Panc1 (cell line): Measurements from ENCODE around the gene CPS1. TPM values are rescaled to one million over a fixed set of nuclear protein-coding genes. Genes with fewer than 3 reads are reported as not detected.

Experiments used
- ATAC-seq: fragments of 200-7000 bp; cut with Tn5 transposase; 2 replicates; pipeline ENCODE4 v1.9.1; 2020; ENCODE audit warnings: mild to moderate bottlenecking, moderate library complexity
- BruUV-seq: library from RNA; stranded (reverse); fragments of 400-500 nt; replicated peaks from 2 replicates; lab custom pipeline; 2021; lab: Mats Ljungman, UMichigan
- CTCF ChIA-PET: fragments of 300-600 bp; sonication (Branson Sonifier 250); formaldehyde crosslinking; loops from one replicate; lab custom pipeline; 2022; ENCODE audit warnings: antibody characterized with exemption; lab: Charles Lee
- POLR2A ChIA-PET: fragments of 300-600 bp; sonication (Branson Sonifier 250); formaldehyde crosslinking; loops from one replicate; lab custom pipeline; 2022; ENCODE audit warnings: antibody characterized with exemption; lab: Charles Lee
- DNase-seq: peaks from one replicate; pipeline ENCODE4 v3.0.0-alpha.2; 2010; ENCODE audit warnings: low read depth, low spot score
- H3K27ac ChIP-seq: 2 replicates; pipeline ENCODE4 v1.5.1; 2011; ENCODE audit warnings: mild to moderate bottlenecking, low read length, inconsistent platforms
- H3K27me3 ChIP-seq: fragments of 200-500 bp; sonication (Bioruptor generic); 2 replicates; pipeline ENCODE4 v1.6.0; 2014; ENCODE audit warnings: low read length, inconsistent platforms; ENCODE audit not compliant: control insufficient read depth, insufficient read depth
- H3K36me3 ChIP-seq: fragments of 200-500 bp; sonication (Bioruptor generic); 2 replicates; pipeline ENCODE4 v1.5.1; 2014; ENCODE audit warnings: inconsistent platforms, mild to moderate bottlenecking, low read length, moderate library complexity; ENCODE audit not compliant: control insufficient read depth, insufficient read depth
- H3K4me1 ChIP-seq: 2 replicates; pipeline ENCODE4 v1.5.1; 2011; ENCODE audit warnings: inconsistent platforms, mild to moderate bottlenecking, low read length, moderate library complexity; ENCODE audit not compliant: control insufficient read depth, insufficient read depth
- H3K4me3 ChIP-seq, 2 experiments: 2 replicates each; pipeline ENCODE4 v1.5.1; 2011 to 2012; ENCODE audit warnings: low read depth in 2 of 2, low read length in 2 of 2, mild to moderate bottlenecking in 2 of 2, inconsistent platforms in 1 of 2, moderate library complexity in 1 of 2
- H3K9me3 ChIP-seq: fragments of 200-500 bp; sonication (Bioruptor generic); 2 replicates; pipeline ENCODE4 v1.5.1; 2014; ENCODE audit warnings: low read depth, mild to moderate bottlenecking, inconsistent platforms, low read length, moderate library complexity; ENCODE audit not compliant: control insufficient read depth, insufficient read depth
- POLR2AphosphoS5 ChIP-seq: IDR thresholded peaks from 2 replicates; pipeline ENCODE4 v1.6.1; 2012; ENCODE audit warnings: mild to moderate bottlenecking, low read depth, low read length, moderate library complexity
- SIN3A ChIP-seq: IDR thresholded peaks from 2 replicates; pipeline ENCODE4 v1.6.1; 2012; ENCODE audit warnings: low read depth, mild to moderate bottlenecking, low read length, moderate library complexity, borderline replicate concordance; ENCODE audit not compliant: insufficient read depth
- TCF7L2 ChIP-seq: IDR thresholded peaks from 2 replicates; pipeline ENCODE4 v1.6.1; 2011; ENCODE audit warnings: mild to moderate bottlenecking, low read depth, low read length, inconsistent platforms
- in situ Hi-C: cut with HindIII; loops from 2 replicates; pipeline ENCODE4 v1.10.0; 2016; ENCODE audit warnings: low sequenced_read_pairs, low pct_unique_long_range_greater_than_20kb
- intact Hi-C: fragments of 100-400 bp; cut with micrococcal nuclease; formaldehyde crosslinking; loops from one replicate; pipeline ENCODE4 v1.10.0; 2022; ENCODE audit not compliant: unreplicated experiment
- total RNA-seq: library from RNA; stranded (reverse); gene quantifications from one replicate; pipeline ENCODE4 v1.2.1, GENCODE V29; 2021; ENCODE audit not compliant: unreplicated experiment
- TF ChIP-seq, protein P1 (sequence below): fragments of 450-650 bp; IDR thresholded peaks from 2 replicates; pipeline ENCODE4 v1.5.1; 2017; ENCODE audit warnings: mild to moderate bottlenecking
- TF ChIP-seq, protein P2 (sequence below), 2 experiments: IDR thresholded peaks; 2 replicates each; pipeline ENCODE4 v1.6.1; 2011 to 2012; ENCODE audit warnings: low read depth in 2 of 2, control low read depth in 1 of 2, low read length in 1 of 2, mild to moderate bottlenecking in 1 of 2, moderate library complexity in 1 of 2; ENCODE audit not compliant: insufficient read depth in 1 of 2

Gene CPS1
- total RNA-seq, 1 experiment from 2014 or later, result 5.1 TPM

DNA sequence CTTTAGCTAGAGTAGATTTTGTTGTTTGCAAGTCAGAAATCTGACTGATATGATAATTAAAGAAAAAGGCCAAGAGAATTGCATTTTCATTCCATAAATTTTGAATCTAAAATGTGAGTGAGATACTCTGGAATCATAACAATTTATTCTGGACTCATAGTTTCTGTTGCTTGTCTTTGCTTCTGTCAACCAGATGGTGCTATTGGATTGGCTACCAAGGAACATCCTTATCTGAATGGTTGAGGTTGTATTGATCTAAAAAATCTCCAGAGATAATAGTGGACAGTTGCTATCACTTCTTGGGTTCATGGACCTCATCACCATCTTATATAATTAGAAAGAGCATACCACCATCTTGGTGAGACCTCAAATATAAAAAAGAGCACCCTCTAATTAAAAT, 34.0 kb upstream of the CPS1 start:
- Histone ChIP-seq H3K4me1 (no peaks in the 10 kb centered on the region), H3K27me3 (no peaks in the 10 kb centered on the region), H3K9me3 (no peaks in the 10 kb centered on the region), H3K27ac (no peak overlapping the region), H3K36me3 (no peaks in the 10 kb centered on the region), H3K4me3 (no peak overlapping the region)
- ChIA-PET POLR2A (no interaction called here), CTCF (no interaction called here)
- TF ChIP-seq TCF7L2, result no peak
- TF ChIP-seq, protein P1, sequence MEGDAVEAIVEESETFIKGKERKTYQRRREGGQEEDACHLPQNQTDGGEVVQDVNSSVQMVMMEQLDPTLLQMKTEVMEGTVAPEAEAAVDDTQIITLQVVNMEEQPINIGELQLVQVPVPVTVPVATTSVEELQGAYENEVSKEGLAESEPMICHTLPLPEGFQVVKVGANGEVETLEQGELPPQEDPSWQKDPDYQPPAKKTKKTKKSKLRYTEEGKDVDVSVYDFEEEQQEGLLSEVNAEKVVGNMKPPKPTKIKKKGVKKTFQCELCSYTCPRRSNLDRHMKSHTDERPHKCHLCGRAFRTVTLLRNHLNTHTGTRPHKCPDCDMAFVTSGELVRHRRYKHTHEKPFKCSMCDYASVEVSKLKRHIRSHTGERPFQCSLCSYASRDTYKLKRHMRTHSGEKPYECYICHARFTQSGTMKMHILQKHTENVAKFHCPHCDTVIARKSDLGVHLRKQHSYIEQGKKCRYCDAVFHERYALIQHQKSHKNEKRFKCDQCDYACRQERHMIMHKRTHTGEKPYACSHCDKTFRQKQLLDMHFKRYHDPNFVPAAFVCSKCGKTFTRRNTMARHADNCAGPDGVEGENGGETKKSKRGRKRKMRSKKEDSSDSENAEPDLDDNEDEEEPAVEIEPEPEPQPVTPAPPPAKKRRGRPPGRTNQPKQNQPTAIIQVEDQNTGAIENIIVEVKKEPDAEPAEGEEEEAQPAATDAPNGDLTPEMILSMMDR, result no peak
- TF ChIP-seq, protein P2, sequence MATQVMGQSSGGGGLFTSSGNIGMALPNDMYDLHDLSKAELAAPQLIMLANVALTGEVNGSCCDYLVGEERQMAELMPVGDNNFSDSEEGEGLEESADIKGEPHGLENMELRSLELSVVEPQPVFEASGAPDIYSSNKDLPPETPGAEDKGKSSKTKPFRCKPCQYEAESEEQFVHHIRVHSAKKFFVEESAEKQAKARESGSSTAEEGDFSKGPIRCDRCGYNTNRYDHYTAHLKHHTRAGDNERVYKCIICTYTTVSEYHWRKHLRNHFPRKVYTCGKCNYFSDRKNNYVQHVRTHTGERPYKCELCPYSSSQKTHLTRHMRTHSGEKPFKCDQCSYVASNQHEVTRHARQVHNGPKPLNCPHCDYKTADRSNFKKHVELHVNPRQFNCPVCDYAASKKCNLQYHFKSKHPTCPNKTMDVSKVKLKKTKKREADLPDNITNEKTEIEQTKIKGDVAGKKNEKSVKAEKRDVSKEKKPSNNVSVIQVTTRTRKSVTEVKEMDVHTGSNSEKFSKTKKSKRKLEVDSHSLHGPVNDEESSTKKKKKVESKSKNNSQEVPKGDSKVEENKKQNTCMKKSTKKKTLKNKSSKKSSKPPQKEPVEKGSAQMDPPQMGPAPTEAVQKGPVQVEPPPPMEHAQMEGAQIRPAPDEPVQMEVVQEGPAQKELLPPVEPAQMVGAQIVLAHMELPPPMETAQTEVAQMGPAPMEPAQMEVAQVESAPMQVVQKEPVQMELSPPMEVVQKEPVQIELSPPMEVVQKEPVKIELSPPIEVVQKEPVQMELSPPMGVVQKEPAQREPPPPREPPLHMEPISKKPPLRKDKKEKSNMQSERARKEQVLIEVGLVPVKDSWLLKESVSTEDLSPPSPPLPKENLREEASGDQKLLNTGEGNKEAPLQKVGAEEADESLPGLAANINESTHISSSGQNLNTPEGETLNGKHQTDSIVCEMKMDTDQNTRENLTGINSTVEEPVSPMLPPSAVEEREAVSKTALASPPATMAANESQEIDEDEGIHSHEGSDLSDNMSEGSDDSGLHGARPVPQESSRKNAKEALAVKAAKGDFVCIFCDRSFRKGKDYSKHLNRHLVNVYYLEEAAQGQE (IDR thresholded peaks at IDR 0.05; ENCODE audit: insufficient read depth in 1 of 2, low read depth in 2 of 2, low read length in 1 of 2), result no peak
- no peak for TF ChIP-seq POLR2AphosphoS5
- TF ChIP-seq SIN3A, result no peak
- intact Hi-C loops, result no loop called here
- in situ Hi-C loops, result no loop called here
- DNase-seq (no peak), ATAC-seq (no peak)
- BruUV-seq, result no TSS peak

DNA sequence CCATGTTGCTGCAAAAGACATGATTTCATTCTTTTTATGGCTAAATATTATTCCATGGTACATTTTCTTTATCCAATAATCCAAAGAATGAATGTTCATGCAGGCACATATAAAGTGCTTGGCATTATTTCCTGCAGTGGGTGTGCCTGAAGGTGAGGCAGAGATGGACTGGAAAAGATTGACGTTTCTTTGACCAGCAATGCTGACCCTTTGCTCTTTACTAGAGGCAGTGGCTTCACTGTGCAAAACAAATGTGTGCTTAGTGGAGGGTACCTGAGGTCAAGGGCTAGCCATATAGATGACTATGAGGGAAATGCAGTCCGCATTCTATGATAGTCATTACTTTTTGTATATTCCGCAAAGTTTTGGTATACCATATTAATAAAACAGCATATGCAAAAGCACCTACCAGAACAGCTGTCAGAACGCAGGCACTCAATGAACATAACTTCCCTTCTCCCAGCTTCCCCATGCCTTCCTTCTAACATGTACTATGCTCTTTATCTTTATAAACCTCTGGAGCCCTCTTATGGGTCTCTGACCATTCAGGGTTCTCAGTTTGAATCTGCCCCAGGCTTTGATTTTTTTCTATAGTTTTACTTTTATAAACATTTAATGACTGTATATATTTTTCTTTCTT, 32.6 kb upstream of the CPS1 start:
- POLR2A ChIA-PET, result no interaction called here
- intact Hi-C loops (no loop called here), in situ Hi-C loops (no loop called here)
- H3K9me3 ChIP-seq, result no peaks in the 10 kb centered on the region
- H3K4me1 ChIP-seq, result no peaks in the 10 kb centered on the region
- no peak for ATAC-seq
- TF ChIP-seq, protein P2 (IDR thresholded peaks at IDR 0.05; ENCODE audit: insufficient read depth in 1 of 2, low read depth in 2 of 2, low read length in 1 of 2), result no peak
- TF ChIP-seq SIN3A, result no peak
- no peak for TF ChIP-seq TCF7L2
- TF ChIP-seq POLR2AphosphoS5, result no peak
- TF ChIP-seq, protein P1, result no peak
- no peaks in the 10 kb centered on the region for H3K36me3 ChIP-seq
- no peak overlapping the region for H3K27ac ChIP-seq
- CTCF ChIA-PET, result no interaction called here
- H3K4me3 ChIP-seq, result no peak overlapping the region
- no TSS peak for BruUV-seq
- DNase-seq, result no peak
- H3K27me3 ChIP-seq, result no peaks in the 10 kb centered on the region
